Islet precursor cell (in vitro differentiated cells): ENCODE results near the gene RAET1G.
A peak's percentile ranks its signal among the peaks of the same experiment; 100 is the strongest.
"Not testable (repeated sequence)": the region's sequence is repeated elsewhere in the genome, so short reads cannot be mapped to it uniquely, and the experiment has no call there.

ENCODE experiments used
- DNase-seq: peaks from one replicate; pipeline ENCODE4 v3.0.0-alpha.2; 2018

RAET1G gene

GRCh38 chr6:149953390-149953789 is 30.5 kb upstream of the RAET1G start:
- peak; percentile 30 for DNase-seq

- peak; percentile 11 for DNase-seq
Observed at GRCh38 chr6:149951626-149952025, 28.7 kb upstream of the RAET1G start.

DNA sequence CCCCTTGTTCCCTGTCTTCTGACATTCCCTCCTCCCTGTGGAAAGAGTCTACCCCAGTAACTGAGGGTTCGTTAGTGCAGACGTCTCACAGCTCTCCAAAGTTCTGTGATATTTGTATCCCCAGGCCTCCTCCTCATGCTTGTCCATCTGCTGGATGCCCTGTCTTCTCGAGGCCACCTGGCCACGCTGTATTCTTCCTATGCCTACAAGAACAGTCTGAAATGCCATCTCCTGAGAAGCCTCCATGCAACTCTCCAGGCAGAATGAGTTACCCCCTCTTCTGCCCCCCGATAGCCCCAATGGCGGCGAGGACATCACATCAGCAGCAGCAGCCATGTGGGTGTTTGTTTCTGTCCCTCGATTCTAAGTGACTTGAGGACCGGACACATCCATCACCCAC is 28.2 kb upstream of the RAET1G start:
- peak; percentile 34 for DNase-seq

DNA sequence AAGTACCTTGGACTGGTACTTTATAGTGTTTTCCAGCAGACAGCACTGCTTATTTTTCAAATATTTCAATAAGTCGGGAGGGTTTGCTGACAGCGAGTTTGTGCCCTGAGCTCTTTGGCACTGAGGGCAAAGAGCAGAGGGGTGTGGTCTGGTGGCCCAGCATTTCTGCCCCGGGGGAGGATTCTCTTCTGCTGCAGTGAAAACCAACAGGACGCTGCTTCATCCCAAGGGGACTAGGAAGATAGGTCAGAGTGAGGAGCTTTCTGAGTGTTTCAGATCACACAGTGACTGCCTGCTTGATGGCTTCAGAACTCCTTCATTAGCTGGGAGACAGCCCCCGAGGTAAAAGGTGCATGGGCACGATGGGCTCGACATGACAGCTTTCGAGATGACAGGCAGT is 27.5 kb upstream of the RAET1G start:
- DNase-seq = peak; percentile 44

- DNase-seq = peak; percentile 22
Observed at GRCh38 chr6:149948616-149949015, 25.7 kb upstream of the RAET1G start.

DNA sequence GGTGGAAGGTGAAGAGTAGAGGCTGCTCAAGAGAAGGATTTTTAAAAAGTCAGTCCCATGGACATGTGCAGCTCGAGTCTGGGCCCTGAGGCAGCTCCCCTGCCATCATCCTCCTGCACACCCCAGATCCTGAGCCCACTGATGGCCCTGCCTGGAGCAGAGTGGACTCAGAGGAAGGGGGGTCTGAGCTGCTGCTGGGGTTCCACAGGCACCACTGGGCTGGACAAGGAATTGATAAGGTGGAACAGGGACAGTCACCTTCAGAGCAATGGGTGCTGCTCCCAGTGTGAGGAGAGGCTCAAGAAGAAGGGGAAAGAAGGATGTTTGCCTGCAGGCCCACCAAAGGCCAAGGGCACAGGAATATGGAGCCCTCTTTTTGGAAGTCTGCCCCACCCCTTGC is 25.1 kb upstream of the RAET1G start:
- DNase-seq = peak; percentile 12

DNA sequence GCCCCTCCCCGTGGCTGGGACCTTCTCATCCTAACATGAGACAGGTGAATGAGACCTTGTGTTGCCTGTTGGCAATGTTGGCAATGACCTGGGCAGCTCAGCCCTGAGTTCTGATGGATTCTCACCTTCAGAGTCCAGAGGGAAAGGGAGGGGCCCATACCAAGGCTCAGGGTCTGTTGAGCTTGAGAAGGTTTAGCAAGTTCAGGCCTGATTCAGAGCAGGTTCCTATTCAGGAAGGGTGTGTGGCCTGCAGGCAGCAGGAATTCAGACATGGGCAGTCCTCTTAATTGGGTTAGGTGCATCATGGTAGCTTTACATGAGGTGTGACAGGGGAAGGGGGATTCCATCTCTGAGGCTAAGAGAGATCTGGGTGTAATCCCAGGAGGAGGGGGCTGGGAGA is 24.6 kb upstream of the RAET1G start:
- DNase-seq = not testable (repeated sequence)

DNA sequence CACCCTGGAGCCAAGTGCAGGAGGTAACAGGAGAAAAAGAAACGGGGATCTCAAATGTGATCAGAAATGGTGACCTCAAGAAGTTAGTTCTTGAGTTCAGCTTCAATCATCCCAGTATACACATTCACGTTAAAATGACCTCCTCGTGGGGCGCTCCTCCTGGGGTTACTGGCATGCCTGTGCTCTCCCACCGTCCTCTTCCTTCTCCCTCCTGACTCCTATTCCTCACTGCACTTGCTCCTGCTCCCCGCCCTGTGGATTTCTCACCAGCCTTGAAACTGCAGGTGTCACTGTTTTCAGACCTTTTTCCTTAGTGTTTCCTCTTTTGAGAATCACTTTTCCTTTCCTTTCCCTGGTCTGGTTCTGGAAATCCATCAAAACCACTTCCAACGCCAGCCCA is 23.7 kb upstream of the RAET1G start:
- peak; percentile 9 for DNase-seq

DNA sequence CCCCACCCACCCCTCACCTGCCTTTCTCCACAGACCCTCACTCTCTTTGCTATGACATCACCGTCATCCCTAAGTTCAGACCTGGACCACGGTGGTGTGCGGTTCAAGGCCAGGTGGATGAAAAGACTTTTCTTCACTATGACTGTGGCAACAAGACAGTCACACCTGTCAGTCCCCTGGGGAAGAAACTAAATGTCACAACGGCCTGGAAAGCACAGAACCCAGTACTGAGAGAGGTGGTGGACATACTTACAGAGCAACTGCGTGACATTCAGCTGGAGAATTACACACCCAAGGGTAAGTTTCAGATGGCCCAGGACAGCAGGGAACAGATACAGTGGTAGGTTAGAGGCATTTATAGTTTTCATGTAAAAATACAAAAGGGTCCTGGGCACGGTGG is 22.4 kb upstream of the RAET1G start:
- not testable (repeated sequence) for DNase-seq

DNA sequence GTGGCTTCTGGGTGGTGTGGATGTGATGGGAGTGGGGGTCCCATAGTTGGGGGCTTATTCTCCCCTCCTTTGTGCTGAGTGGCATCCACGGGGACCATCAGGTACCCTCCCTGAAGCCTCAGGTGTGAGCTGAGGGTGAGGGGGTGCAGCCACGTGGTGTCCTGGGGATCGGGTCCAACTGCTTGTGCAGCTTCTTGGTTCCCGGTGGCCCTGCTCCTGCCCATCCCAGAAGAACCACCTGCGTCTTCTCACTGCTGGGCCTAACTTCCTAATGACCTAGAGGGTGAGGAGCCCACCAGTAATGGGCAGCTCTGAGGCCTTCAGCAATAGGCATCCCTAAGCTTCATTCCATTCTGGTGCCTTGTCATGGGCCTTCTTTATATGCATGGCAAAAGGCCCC is 20.4 kb upstream of the RAET1G start:
- DNase-seq = peak; percentile 25

GRCh38 chr6:149942461-149942829 is 19.5 kb upstream of the RAET1G start:
- peak; percentile 51 for DNase-seq

DNA sequence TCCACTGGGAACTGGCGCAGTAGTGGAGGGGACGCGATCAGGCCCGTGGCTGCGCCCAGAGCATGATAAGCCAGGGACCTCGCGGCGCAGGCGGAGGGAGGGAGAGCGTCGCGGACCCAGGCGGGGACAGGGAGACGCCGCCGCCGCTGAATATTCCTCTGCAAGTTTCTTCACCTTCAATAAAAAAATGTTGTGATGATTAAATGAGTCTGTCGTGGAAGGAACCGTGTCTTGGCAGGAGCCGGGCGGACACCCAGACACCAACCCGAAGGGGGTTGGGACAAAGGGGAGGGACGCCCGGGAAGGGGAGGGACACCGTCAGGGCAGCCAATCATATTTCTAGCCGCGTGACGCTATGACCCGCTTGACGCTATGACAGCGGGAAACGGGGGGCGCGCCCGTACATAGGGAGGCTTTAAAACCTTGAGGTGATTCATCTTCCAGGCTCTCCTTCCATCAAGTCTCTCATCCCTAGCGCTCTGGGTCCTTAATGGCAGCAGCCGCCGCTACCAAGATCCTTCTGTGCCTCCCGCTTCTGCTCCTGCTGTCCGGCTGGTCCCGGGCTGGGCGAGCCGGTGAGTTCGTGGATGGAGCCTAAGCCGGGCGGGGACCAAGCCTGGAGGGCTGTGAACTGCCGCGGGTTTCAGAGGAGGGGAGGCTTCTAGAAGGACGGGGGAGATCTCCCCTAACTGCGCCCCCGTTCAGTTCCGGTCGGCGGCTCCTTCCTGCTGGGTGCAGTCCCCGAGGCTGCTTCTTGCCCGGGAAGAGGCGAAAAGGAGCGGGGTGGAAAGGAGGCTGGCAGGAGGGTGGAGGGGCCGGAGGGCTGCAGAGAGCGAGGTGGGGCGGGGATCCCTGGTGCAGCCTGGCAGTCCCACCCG is 18.9 kb upstream of the RAET1G start, which contains the start of gene ULBP2:
Gene ULBP2 (plus strand): TSS at position 432 of the 878 bp plus-strand sequence. CDS start 59 bp downstream, at position 491.
- DNase-seq = peak; percentile 91

DNA sequence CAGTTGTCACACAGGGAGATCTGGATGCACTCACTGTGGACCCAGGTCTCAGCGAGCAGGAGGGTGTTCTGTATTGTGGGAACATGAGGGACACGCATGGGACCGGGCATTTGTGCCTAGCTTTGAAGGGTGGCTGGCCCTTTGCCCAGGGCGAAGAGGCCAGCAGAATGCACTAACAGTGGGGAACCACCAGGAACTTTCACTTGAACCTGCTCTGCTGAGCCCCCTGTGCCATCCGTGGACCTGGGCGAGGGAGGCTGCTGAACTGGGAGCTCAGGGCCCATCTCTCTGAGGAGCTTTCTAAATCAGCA is 17.7 kb upstream of the RAET1G start:
- DNase-seq = no peak

DNA sequence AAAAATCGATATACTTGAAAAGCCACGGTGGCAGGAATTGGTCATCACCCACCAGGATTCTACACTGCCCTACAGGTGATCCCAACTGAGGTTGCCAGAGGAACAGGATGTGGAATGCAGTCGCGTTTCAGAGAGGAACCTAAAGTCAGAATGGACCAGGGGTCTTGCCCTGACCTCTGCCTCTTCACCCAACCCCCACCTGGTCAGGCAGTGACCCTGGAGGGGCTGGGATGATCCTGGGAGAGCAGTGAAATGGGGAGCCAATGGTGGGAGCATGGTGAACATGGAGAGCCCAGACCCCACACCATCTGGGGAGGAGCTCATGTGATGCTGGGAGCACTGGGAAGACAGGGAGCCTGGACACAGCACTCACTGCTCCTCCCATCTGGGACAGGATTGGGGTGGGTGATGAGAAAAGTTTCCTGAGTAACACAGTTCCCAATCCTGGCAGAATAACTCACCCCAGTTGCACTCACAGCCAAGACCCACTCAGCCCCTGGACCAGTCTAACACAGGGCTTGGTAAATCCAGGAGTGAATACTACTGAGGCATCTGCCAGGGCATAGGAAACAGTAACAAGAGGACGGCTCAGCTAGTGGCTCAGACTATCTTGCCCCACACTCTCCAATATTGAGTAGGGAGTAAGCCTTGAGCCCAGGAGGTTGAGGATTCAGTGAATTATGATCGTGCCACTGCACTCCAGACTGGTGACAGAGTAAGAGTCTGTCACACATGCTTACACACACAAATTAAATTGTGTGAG is 17.2 kb upstream of the RAET1G start:
- peak; percentile 33 for DNase-seq

- peak; percentile 9 for DNase-seq
Observed at GRCh38 chr6:149939356-149939648, 16.4 kb upstream of the RAET1G start.

- peak; percentile 46 for DNase-seq
Observed at GRCh38 chr6:149938571-149939355, 15.8 kb upstream of the RAET1G start.

GRCh38 chr6:149938013-149938570 is 15.2 kb upstream of the RAET1G start:
- DNase-seq = not testable (repeated sequence)

GRCh38 chr6:149936743-149937142 is 13.8 kb upstream of the RAET1G start:
- peak; percentile 20 for DNase-seq

DNA sequence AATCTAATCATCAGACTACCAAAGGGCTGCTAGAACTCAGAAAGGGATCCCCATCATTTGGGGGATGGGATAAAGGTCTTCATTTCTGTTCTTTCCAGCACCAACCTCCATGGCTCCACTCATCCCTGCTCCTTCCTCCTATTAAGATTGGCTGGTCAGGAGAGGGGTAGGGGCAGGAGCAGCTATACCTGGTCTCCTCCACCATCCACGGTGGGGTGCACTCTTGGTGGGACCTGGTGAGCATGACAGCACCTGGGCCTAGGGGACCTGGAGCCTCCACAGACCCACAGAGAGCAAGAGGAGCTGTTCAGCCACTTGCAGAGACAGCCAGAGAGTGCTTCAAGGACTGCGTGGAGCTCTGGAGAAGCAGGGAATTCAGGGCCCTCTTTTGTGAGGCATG is 12.7 kb upstream of the RAET1G start:
- DNase-seq = peak; percentile 35

- DNase-seq = peak; percentile 37
Observed at GRCh38 chr6:149935246-149935645, 12.3 kb upstream of the RAET1G start.

GRCh38 chr6:149934249-149935156 is 11.6 kb upstream of the RAET1G start:
- peak; percentile 60 for DNase-seq

DNA sequence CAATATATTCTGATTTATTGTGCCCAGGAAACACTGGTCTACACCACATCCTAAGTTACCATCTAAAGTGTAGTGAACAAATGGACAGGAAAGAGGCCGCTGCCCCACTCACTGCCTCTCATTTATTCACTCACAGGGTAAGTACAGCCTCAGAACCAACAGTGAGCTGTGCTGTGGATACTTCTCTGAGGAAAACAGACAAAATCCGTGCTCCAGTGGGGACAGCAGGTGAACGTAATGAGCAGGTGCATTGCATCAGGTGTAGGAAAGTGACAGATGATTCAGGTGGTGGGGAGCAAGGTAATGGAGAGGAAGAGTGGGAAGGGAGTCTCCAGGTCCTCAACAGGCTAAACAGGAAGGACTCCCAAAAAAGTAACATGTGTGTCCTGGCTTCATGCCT is 10.5 kb upstream of the RAET1G start:
- peak; percentile 28 for DNase-seq
